ENCODE data around the gene PRMT7. TPM values are rescaled to one million over a fixed set of nuclear protein-coding genes. Genes with fewer than 3 reads are reported as not detected.
A peak's percentile ranks its signal among the peaks of the same experiment; 100 is the strongest.
"Not testable (repeated sequence)": the region's sequence is repeated elsewhere in the genome, so short reads cannot be mapped to it uniquely, and the experiment has no call there.

Gene PRMT7
- total RNA-seq, 2 donors from 2014 or later = 45.7 to 90.9 TPM

- ATAC-seq (no peak), DNase-seq (ENCODE audit: low spot score) (no peak)
- Mint-ChIP-seq H3K4me1 (ENCODE audit: low read depth in 2 of 2) (peaks cover 67 to 69% of the 10 kb centered on the region in 2 donors), H3K27ac (peak overlapping the region; percentile 81 to 84), H3K27me3 (no peaks in the 10 kb centered on the region), H3K36me3 (peaks cover 18% of the 10 kb centered on the region), H3K4me3 (peak overlapping the region; percentile 24), H3K9me3 (no peaks in the 10 kb centered on the region)
Measured at GRCh38 chr16:68288252-68288650, 22.6 kb upstream of the PRMT7 start.

DNA sequence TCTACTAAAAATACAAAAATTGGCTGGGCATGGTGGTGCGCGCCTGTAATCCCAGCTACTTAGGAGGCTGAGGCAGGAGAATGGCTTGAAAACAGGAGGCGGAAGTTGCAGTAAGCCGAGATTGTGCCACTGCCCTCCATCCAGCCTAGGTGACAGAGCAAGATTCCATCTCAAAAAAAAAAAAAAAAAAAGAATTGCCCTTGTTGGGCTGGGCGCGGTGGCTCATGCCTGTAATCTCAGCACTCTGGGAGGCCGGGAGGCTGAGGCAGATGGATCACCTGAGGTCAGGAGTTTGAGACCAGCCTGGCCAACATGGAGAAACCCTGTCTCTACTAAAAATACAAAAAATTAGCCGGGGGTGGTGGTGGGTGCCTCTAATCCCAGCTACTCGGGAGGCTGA is 22.0 kb upstream of the PRMT7 start:
- not testable (repeated sequence) for H3K9me3 Mint-ChIP-seq; ATAC-seq; H3K4me3 Mint-ChIP-seq; DNase-seq (ENCODE audit: low spot score); H3K27me3 Mint-ChIP-seq
- H3K36me3 Mint-ChIP-seq = peaks cover 23% of the 10 kb centered on the region
- peak overlapping the region; percentile 81 to 84 for H3K27ac Mint-ChIP-seq
- H3K4me1 Mint-ChIP-seq (ENCODE audit: low read depth in 2 of 2) = peaks cover 63 to 66% of the 10 kb centered on the region in 2 donors

- H3K4me3 Mint-ChIP-seq = peak overlapping the region; percentile 60
- H3K27ac Mint-ChIP-seq = peak overlapping the region; percentile 81 to 84
- no peaks in the 10 kb centered on the region for H3K9me3 Mint-ChIP-seq
- no peak for ATAC-seq
- no peaks in the 10 kb centered on the region for H3K27me3 Mint-ChIP-seq
- H3K4me1 Mint-ChIP-seq (ENCODE audit: low read depth in 2 of 2) = peaks cover 62 to 65% of the 10 kb centered on the region in 2 donors
- no peak for DNase-seq (ENCODE audit: low spot score)
- H3K36me3 Mint-ChIP-seq = peaks cover 27% of the 10 kb centered on the region
Measured at GRCh38 chr16:68289202-68289601, 21.6 kb upstream of the PRMT7 start.

GRCh38 chr16:68289621-68290329 is 21.0 kb upstream of the PRMT7 start:
- DNase-seq (ENCODE audit: low spot score) (no peak), ATAC-seq (peak; percentile 69)
- Mint-ChIP-seq H3K4me3 (peak overlapping the region; percentile 60), H3K36me3 (peaks cover 30% of the 10 kb centered on the region), H3K4me1 (ENCODE audit: low read depth in 2 of 2) (peaks cover 60 to 63% of the 10 kb centered on the region in 2 donors), H3K27me3 (no peaks in the 10 kb centered on the region), H3K9me3 (no peaks in the 10 kb centered on the region), H3K27ac (peak overlapping the region; percentile 81 to 84)

- Mint-ChIP-seq H3K27ac (peak overlapping the region; percentile 81 to 84), H3K36me3 (peaks cover 30% of the 10 kb centered on the region), H3K4me1 (ENCODE audit: low read depth in 2 of 2) (peaks cover 55 to 59% of the 10 kb centered on the region in 2 donors), H3K4me3 (peak overlapping the region; percentile 60), H3K27me3 (no peaks in the 10 kb centered on the region), H3K9me3 (no peaks in the 10 kb centered on the region)
- DNase-seq (ENCODE audit: low spot score) (no peak), ATAC-seq (no peak)
Measured at GRCh38 chr16:68290450-68290849, 20.4 kb upstream of the PRMT7 start.

DNA sequence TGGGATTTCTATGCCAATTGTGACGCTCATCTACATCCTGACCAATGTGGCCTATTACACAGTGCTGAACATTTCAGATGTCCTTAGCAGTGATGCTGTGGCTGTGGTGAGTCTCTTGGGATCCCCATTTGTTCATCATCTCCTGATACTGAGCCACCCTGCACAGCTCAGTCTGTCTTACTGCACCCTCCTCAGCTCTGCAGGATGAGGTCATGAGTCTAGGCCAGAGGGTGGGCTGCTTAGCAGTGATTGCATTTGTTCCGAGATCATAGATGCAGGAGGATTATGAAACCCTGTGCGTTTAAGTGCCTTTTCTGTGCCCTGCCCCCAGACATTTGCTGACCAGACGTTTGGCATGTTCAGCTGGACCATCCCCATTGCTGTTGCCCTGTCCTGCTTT is 19.6 kb upstream of the PRMT7 start:
- DNase-seq (ENCODE audit: low spot score) (no peak), ATAC-seq (no peak)
- H3K4me1 Mint-ChIP-seq (ENCODE audit: low read depth in 2 of 2) = peaks cover 51 to 56% of the 10 kb centered on the region in 2 donors
- no peaks in the 10 kb centered on the region for H3K27me3 Mint-ChIP-seq
- peak overlapping the region; percentile 81 to 84 for H3K27ac Mint-ChIP-seq
- peaks cover 27% of the 10 kb centered on the region for H3K36me3 Mint-ChIP-seq
- H3K9me3 Mint-ChIP-seq = no peaks in the 10 kb centered on the region
- H3K4me3 Mint-ChIP-seq = peak overlapping the region; percentile 18

DNA sequence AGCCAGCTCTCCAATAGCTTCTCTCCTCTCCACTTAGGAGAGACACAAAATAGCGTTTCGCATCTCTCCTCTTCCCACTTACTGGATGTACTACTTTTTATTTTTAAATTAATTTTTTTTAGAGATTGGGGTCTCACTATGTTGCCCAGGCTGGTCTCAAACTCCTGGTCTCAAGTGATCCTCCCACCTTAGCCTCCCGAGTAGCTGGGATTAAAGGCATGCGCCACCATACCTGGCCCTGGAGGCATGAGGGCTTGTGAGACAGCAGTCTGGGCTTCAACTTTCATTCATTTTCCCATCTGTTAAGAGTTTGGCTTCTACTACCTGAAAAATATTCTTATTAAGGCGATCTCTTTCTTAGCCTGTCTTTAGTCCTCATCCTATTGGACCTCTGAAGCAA is 18.4 kb upstream of the PRMT7 start:
- DNase-seq (ENCODE audit: low spot score) = no peak
- Mint-ChIP-seq H3K27ac (peak overlapping the region in 1 of 2 donors; percentile 84), H3K27me3 (no peaks in the 10 kb centered on the region), H3K4me3 (no peak overlapping the region), H3K36me3 (peaks cover 26% of the 10 kb centered on the region), H3K9me3 (no peaks in the 10 kb centered on the region), H3K4me1 (ENCODE audit: low read depth in 2 of 2) (peaks cover 41 to 49% of the 10 kb centered on the region in 2 donors)
- ATAC-seq = no peak

GRCh38 chr16:68296291-68296690 is 14.5 kb upstream of the PRMT7 start:
- Mint-ChIP-seq H3K27me3 (no peaks in the 10 kb centered on the region), H3K36me3 (peaks cover 47% of the 10 kb centered on the region), H3K4me3 (no peak overlapping the region), H3K9me3 (no peaks in the 10 kb centered on the region), H3K27ac (no peak overlapping the region), H3K4me1 (ENCODE audit: low read depth in 2 of 2) (peaks cover 20 to 26% of the 10 kb centered on the region in 2 donors)
- no peak for DNase-seq (ENCODE audit: low spot score)
- ATAC-seq = no peak

DNA sequence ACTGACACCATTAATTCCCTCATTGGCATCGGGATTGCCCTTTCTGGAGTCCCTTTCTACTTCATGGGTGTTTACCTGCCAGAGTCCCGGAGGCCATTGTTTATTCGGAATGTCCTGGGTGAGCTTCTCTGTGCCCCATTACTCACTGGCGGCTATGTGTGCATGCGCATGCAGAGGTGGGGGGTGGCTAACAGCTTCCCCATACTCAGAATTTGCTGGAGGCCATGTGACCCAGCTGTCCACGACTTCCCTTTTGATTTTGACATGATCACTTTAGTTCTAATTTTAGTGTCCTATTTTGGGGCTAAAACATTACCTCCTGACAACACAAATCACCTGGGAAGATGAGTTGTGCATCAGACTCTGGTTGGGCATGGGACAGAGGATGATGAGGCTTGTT is 14.1 kb upstream of the PRMT7 start:
- no peak overlapping the region for H3K27ac Mint-ChIP-seq
- peaks cover 18 to 22% of the 10 kb centered on the region in 2 donors for H3K4me1 Mint-ChIP-seq (ENCODE audit: low read depth in 2 of 2)
- peaks cover 47% of the 10 kb centered on the region for H3K36me3 Mint-ChIP-seq
- H3K27me3 Mint-ChIP-seq = no peaks in the 10 kb centered on the region
- no peak for DNase-seq (ENCODE audit: low spot score)
- no peak overlapping the region for H3K4me3 Mint-ChIP-seq
- no peaks in the 10 kb centered on the region for H3K9me3 Mint-ChIP-seq
- no peak for ATAC-seq

DNA sequence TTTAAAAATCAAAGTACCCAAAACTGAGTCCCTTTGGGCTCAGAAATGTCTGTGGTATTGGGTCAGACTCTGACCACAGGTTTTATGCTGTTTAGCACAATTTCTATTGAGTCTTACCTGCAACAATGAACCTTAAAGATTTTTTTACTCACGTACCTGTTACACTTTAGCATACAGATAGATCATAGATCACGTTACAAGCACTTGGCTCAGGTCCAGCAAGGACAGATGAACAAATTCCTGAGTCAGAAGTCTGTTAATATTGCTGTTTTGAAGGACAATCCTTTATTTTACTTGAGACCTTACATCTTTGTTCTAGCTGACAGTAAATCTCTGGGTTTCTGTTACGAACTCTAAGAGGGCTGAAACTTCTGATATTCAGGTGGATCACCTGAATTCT is 12.9 kb upstream of the PRMT7 start:
- ATAC-seq (no peak), DNase-seq (ENCODE audit: low spot score) (no peak)
- no peak overlapping the region for H3K4me3 Mint-ChIP-seq
- H3K36me3 Mint-ChIP-seq = peaks cover 54% of the 10 kb centered on the region
- H3K9me3 Mint-ChIP-seq = no peaks in the 10 kb centered on the region
- H3K27ac Mint-ChIP-seq = no peak overlapping the region
- no peaks in the 10 kb centered on the region for H3K27me3 Mint-ChIP-seq
- peaks cover 15 to 19% of the 10 kb centered on the region in 2 donors for H3K4me1 Mint-ChIP-seq (ENCODE audit: low read depth in 2 of 2)

DNA sequence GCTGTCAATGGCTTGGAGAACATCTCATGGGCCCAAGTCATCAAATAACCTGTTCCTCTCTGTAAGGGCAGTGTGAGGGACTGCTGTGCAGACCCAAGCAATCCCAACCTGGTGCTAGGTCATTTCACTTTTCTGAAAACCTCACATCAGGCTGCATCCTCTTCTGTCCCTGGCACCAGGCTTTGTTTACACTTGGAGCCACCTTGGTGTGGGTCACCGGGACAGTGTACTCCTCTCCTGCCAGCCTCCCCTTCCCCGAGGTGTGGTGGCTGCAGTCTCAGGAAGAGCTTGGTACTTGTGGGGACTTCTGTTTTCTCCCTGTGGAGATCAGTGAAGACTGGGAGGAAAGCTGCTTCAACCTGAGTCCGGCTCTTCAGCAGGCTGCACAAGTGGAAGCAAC is 12.5 kb upstream of the PRMT7 start:
- H3K27me3 Mint-ChIP-seq = no peaks in the 10 kb centered on the region
- ATAC-seq = no peak
- H3K4me3 Mint-ChIP-seq = no peak overlapping the region
- DNase-seq (ENCODE audit: low spot score) = no peak
- no peaks in the 10 kb centered on the region for H3K9me3 Mint-ChIP-seq
- H3K4me1 Mint-ChIP-seq (ENCODE audit: low read depth in 2 of 2) = peaks cover 15 to 19% of the 10 kb centered on the region in 2 donors
- peaks cover 54% of the 10 kb centered on the region for H3K36me3 Mint-ChIP-seq
- no peak overlapping the region for H3K27ac Mint-ChIP-seq

DNA sequence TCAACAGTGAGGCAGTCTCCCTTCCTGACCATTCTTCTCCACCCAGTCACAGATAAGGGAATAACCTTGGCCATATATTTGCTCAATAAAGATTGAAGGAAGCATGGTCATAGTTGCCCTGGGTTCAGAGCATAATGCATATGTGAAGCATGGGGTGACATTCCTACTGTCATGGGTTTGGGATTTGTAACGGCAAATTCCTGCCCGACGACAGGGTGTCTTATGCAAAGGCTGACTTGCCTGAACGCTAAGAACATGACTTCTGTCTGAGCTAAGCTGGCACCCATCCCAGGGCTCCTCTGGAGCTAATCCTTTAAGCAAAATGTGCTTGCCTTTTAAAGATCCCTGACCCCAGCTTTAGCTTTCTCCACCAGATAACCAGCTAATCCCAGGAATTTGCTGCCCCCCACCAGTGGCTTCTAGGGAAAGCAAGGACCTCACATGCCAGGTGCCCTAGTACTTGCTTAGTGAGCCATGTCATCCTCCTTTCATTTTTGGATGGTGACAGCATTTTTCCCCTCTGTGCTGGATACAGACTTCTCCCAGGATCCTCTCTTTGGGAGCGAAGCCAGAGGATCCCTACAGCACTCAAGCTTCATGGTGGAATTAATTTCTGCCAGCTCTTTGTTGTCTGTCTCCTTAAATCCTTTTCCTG is 11.8 kb upstream of the PRMT7 start:
- no peak for DNase-seq (ENCODE audit: low spot score)
- Mint-ChIP-seq H3K36me3 (peaks cover 47% of the 10 kb centered on the region), H3K9me3 (no peaks in the 10 kb centered on the region), H3K27ac (no peak overlapping the region), H3K4me1 (ENCODE audit: low read depth in 2 of 2) (peaks cover 11 to 18% of the 10 kb centered on the region in 2 donors), H3K27me3 (no peaks in the 10 kb centered on the region), H3K4me3 (no peak overlapping the region)
- no peak for ATAC-seq

GRCh38 chr16:68299571-68300453 is 11.0 kb upstream of the PRMT7 start:
- no peaks in the 10 kb centered on the region for H3K27me3 Mint-ChIP-seq
- no peak overlapping the region for H3K4me3 Mint-ChIP-seq
- H3K9me3 Mint-ChIP-seq = no peaks in the 10 kb centered on the region
- peaks cover 43% of the 10 kb centered on the region for H3K36me3 Mint-ChIP-seq
- DNase-seq (ENCODE audit: low spot score) = no peak
- ATAC-seq = no peak
- H3K4me1 Mint-ChIP-seq (ENCODE audit: low read depth in 2 of 2) = peaks cover 6 to 13% of the 10 kb centered on the region in 2 donors
- peak overlapping the region; percentile 22 to 41 for H3K27ac Mint-ChIP-seq

Data from natural killer cell treated with Interleukin-12 subunit alpha and Interleukin-12 subunit beta and Interleukin-15 and Interleukin-18, amount 100 ng/mL, for 72 hours (primary cell).